Measurements from ENCODE around the gene SNX18.
"Not testable (repeated sequence)": the region's sequence is repeated elsewhere in the genome, so short reads cannot be mapped to it uniquely, and the experiment has no call there.

SNX18 gene

GRCh38 chr5:54517512-54518145 lies at the start of gene SNX18:
Gene SNX18, plus strand, starts transcription at chr5:54517759. Its CDS starts 194 bp downstream, at chr5:54517953.
- peak; percentile 89 for DNase-seq

- DNase-seq = no peak
Measured at GRCh38 chr5:54469622-54470021, 47.9 kb upstream of the SNX18 start.

- no peak for DNase-seq
Measured at GRCh38 chr5:54470128-54470527, 47.4 kb upstream of the SNX18 start.

- no peak for DNase-seq
Measured at GRCh38 chr5:54470677-54471076, 46.9 kb upstream of the SNX18 start.

GRCh38 chr5:54471398-54471797 lies 46.2 kb upstream of the SNX18 start:
- no peak for DNase-seq

- DNase-seq = no peak
Measured at GRCh38 chr5:54476682-54477081, 40.9 kb upstream of the SNX18 start.

- no peak for DNase-seq
Measured at GRCh38 chr5:54477941-54478478, 39.5 kb upstream of the SNX18 start.

GRCh38 chr5:54480296-54480695 lies 37.3 kb upstream of the SNX18 start:
- no peak for DNase-seq

- DNase-seq = no peak
Measured at GRCh38 chr5:54484219-54484894, 33.2 kb upstream of the SNX18 start.

- not testable (repeated sequence) for DNase-seq
Measured at GRCh38 chr5:54485659-54486058, 31.9 kb upstream of the SNX18 start.

GRCh38 chr5:54489648-54489979 lies 27.9 kb upstream of the SNX18 start:
- not testable (repeated sequence) for DNase-seq

- DNase-seq = no peak
Measured at GRCh38 chr5:54491326-54491725, 26.2 kb upstream of the SNX18 start.

GRCh38 chr5:54492178-54492577 lies 25.4 kb upstream of the SNX18 start:
- no peak for DNase-seq

- DNase-seq = no peak
Measured at GRCh38 chr5:54495027-54495426, 22.5 kb upstream of the SNX18 start.

- no peak for DNase-seq
Measured at GRCh38 chr5:54514291-54514690, 3.3 kb upstream of the SNX18 start.

- no peak for DNase-seq
Measured at GRCh38 chr5:54514841-54515432, 2.6 kb upstream of the SNX18 start.

GRCh38 chr5:54515634-54516033 lies 1.9 kb upstream of the SNX18 start:
- no peak for DNase-seq

- no peak for DNase-seq
Measured at GRCh38 chr5:54516051-54516655, 1.4 kb upstream of the SNX18 start.

- no peak for DNase-seq
Measured at GRCh38 chr5:54517174-54517511, 416 bp upstream of the SNX18 start.

GRCh38 chr5:54518146-54518817 lies 723 bp downstream of the SNX18 start:
- DNase-seq = peak; percentile 67

- no peak for DNase-seq
Measured at GRCh38 chr5:54518818-54519508, 1.4 kb downstream of the SNX18 start.

- DNase-seq = no peak
Measured at GRCh38 chr5:54519509-54519876, 1.9 kb downstream of the SNX18 start.

- DNase-seq = no peak
Measured at GRCh38 chr5:54520438-54520846, 2.9 kb downstream of the SNX18 start.
